Coronary artery (tissue), 2 donors: ENCODE measurements around the gene POLA1.

Experiments
- DNase-seq: peaks from one replicate; pipeline ENCODE4 v3.0.0-alpha.2; 2017; ENCODE audit warnings: low spot score
- H3K27ac ChIP-seq, 2 donors: fragments of 200-600 bp; sonication (generic); one replicate each; pipeline ENCODE4 v1.5.1; 2016 to 2019
- H3K4me3 ChIP-seq: fragments of 200-600 bp; sonication (generic); 2 replicates; pipeline ENCODE4 v1.5.1; 2016; ENCODE audit warnings: mild to moderate bottlenecking, moderate library complexity
- TF ChIP-seq, protein P1 (sequence below): fragments of 200-600 bp; sonication (generic); IDR thresholded peaks from one replicate; pipeline ENCODE4 v1.5.1; 2019; ENCODE audit warnings: antibody characterized with exemption

The POLA1 gene

DNA sequence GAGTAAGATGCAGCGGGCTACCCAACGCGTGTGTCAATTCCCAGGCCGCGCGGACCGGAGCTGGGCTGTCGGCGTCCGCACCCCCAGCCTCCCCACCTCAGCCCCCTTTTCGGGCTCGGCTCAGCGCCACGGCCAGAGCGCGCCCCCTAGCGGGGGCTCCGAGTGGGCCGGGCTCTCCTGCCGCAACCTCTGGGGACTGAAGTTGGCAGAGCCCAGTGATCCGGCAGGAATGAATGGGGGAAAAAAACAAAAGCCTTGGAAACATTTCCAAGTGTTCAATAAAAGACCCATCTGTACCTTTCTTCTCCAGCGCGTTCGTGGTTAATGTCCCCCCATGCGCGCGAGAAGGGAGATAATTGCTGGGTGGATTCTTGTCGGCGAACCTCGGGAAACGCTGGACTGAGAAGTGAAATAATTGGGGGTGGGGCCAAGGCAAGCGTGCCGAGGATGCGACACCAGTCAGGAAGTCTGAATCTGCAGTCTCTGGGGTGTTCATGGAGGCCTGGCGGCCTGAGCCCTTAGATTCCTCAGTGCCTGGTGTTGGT, 327.3 kb downstream of the POLA1 start:
- DNase-seq, result no peak
- no peak overlapping the region for H3K27ac ChIP-seq
- H3K4me3 ChIP-seq, result no peak overlapping the region
- TF ChIP-seq, protein P1, sequence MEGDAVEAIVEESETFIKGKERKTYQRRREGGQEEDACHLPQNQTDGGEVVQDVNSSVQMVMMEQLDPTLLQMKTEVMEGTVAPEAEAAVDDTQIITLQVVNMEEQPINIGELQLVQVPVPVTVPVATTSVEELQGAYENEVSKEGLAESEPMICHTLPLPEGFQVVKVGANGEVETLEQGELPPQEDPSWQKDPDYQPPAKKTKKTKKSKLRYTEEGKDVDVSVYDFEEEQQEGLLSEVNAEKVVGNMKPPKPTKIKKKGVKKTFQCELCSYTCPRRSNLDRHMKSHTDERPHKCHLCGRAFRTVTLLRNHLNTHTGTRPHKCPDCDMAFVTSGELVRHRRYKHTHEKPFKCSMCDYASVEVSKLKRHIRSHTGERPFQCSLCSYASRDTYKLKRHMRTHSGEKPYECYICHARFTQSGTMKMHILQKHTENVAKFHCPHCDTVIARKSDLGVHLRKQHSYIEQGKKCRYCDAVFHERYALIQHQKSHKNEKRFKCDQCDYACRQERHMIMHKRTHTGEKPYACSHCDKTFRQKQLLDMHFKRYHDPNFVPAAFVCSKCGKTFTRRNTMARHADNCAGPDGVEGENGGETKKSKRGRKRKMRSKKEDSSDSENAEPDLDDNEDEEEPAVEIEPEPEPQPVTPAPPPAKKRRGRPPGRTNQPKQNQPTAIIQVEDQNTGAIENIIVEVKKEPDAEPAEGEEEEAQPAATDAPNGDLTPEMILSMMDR, result no peak

DNA sequence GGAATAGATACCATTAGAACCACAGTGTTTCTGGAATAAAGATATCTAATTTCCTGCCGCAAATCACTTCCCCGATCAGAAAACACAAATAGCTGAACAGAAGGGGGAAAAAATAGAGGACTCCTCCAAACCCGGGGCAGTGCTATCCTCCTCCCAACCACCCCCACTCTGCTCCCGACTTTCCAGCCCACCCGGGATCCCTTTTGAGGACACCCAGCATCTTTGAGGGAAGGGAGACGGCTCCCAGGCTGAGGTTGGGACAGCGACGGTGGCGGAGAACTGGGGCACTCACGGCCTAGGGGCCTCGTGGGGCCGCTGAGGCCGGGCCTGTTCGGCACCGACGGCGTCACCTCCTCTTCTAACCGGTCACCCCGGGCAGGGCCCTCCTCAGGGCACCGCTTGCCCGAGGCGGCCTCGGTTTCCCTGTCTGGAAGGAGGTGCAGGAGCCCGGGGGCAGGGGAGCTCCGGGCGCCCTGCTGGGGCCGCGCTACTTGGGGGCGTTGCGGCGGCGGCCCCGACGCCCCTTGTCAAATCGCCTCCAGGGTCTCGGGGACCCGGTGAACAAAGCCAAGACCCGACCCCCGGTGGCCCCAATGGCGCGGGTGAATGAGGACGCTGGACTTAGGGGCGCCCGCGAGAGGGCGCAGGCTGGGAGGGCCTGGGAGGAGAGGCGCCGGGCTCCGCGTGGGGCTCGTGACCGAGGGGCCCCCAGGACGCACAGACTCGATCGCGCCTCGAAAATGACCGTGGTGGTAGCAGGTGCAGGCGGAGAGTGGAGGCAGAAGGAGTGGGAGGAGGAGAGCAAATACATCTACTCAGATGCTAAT, 329.0 kb downstream of the POLA1 start:
- H3K4me3 ChIP-seq, result no peak overlapping the region
- no peak overlapping the region for H3K27ac ChIP-seq
- TF ChIP-seq, protein P1, result no peak
- DNase-seq, result no peak

DNA sequence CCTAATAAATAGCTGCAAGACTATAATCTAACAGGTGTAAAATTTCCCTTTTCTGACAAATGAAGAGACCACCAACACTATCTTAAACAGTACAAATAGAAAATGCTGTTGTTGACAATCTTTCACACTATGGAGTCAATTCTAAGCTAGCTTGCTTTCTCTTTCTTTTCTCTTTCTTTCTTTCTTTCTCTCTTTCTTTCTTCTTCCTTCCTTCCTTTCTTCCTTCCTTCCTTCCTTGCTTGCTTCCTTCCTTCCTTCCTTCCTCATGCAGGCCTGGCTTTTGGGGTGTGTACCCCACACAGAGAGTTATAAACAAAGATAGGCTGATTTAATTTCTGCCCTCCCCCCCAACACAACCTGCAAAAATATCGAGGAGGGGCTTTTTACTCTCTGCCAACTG, 330.2 kb downstream of the POLA1 start:
- TF ChIP-seq, protein P1, result no peak
- no peak for DNase-seq
- Histone ChIP-seq H3K27ac (no peak overlapping the region), H3K4me3 (no peak overlapping the region)

DNA sequence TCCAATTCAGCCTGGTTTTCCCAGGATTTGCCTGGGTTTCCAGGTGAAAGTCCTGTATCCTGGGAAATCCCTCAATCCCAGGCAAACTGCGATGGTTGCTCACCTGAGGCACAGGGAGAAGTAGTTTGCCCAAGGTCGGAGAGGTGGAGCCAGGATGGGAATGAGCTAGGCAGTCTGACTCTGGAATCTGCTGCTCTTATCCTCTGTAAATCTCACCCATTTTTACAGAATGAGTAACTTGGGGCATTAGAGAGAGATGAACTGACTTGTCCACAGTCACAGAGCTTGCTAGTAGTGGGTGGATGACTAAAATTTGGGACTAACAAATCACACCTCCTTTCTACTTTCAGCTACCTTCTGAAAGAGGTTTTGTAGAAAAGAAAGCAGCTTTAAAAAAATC, 331.9 kb downstream of the POLA1 start:
- no peak overlapping the region for H3K27ac ChIP-seq
- TF ChIP-seq, protein P1, result no peak
- H3K4me3 ChIP-seq, result no peak overlapping the region
- no peak for DNase-seq

DNA sequence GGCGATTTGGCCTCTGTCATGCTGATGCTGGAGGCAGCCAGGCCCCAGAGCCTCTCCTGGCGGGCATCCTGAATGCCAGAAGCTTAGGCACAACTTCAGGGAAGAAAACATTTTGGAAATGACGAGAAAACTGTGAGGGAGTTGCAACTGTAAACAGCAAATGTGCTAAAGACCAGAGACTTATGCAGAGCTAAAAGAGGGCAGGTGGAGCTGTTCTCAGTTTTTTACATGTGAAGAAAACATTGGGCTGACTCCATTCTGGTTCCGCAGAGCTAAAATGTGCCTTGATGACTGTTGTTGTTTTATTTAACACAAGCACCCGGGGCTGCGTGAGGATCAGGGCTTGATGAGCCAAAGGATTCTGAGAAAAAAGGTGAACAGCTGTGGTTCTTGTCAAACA, 332.9 kb downstream of the POLA1 start:
- H3K4me3 ChIP-seq, result no peak overlapping the region
- DNase-seq, result no peak
- TF ChIP-seq, protein P1, result no peak
- no peak overlapping the region for H3K27ac ChIP-seq

DNA sequence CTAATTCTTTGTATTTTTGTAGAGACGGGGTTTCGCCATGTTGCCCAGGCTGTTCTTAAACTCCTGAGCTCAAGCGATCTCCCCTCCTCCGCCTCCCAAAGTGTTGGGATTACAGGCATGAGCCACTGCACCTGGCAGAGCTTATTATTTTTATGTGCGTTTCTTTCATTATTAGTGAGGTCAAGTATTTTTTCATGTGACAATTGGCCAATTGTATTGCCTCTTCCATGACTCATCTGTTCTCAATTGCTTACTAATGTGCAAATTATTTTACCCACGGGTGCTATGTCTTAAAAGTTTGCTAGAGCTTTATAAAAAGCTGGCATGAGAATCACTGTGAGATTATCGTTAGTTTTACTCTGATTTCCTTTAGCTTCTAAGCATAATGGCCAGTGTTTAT, 335.0 kb downstream of the POLA1 start:
- TF ChIP-seq, protein P1, result no peak
- DNase-seq, result no peak
- no peak overlapping the region for H3K27ac ChIP-seq
- H3K4me3 ChIP-seq, result no peak overlapping the region

DNA sequence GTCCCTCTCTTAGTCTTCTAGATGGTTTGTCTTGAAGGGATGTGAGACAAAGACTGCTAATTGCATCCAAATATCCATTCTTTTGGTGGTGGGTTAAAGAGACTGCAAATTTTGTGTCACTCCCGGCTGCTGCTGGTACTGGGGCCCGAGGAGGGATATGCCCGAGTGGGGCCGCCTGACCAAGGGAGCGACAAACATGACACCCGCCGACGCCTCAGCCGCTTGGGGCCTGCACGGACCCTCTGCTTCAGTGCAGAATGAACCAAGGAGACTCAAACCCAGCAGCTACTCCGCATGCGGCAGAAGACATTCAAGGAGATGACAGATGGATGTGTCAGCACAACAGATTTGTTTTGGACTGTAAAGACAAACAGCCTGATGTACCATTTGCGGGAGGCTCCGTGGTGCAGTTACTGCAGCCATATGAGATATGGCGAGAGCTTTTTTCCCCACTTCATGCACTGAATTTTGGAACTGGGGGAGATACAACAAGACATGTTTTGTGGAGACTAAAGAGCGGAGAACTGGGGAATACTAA, 335.6 kb downstream of the POLA1 start:
- H3K27ac ChIP-seq, result no peak overlapping the region
- H3K4me3 ChIP-seq, result no peak overlapping the region
- TF ChIP-seq, protein P1, result no peak
- DNase-seq, result no peak
